Measurements from ENCODE around the gene ERO1B.

GRCh38 chr1:236257216-236257615 is 24.5 kb downstream of the ERO1B start:
- no peak for TF ChIP-seq POLR2A (IDR thresholded peaks at IDR 0.05)
- TF ChIP-seq, protein P1, sequence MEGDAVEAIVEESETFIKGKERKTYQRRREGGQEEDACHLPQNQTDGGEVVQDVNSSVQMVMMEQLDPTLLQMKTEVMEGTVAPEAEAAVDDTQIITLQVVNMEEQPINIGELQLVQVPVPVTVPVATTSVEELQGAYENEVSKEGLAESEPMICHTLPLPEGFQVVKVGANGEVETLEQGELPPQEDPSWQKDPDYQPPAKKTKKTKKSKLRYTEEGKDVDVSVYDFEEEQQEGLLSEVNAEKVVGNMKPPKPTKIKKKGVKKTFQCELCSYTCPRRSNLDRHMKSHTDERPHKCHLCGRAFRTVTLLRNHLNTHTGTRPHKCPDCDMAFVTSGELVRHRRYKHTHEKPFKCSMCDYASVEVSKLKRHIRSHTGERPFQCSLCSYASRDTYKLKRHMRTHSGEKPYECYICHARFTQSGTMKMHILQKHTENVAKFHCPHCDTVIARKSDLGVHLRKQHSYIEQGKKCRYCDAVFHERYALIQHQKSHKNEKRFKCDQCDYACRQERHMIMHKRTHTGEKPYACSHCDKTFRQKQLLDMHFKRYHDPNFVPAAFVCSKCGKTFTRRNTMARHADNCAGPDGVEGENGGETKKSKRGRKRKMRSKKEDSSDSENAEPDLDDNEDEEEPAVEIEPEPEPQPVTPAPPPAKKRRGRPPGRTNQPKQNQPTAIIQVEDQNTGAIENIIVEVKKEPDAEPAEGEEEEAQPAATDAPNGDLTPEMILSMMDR (IDR thresholded peaks at IDR 0.05): no peak

Measured in thyroid gland (tissue), 4 donors.